SK-N-MC (cell line): ENCODE measurements around the gene POPDC3.

Source experiments
- EZH2 ChIP-seq: fragments of 200-600 bp; sonication (generic); IDR thresholded peaks from one replicate; pipeline ENCODE4 v1.6.1; 2017; ENCODE audit warnings: antibody characterized with exemption
- POLR2AphosphoS5 ChIP-seq: IDR thresholded peaks from 2 replicates; pipeline ENCODE4 v1.6.1; 2012; ENCODE audit warnings: mild to moderate bottlenecking, low read depth, low read length, borderline replicate concordance

DNA sequence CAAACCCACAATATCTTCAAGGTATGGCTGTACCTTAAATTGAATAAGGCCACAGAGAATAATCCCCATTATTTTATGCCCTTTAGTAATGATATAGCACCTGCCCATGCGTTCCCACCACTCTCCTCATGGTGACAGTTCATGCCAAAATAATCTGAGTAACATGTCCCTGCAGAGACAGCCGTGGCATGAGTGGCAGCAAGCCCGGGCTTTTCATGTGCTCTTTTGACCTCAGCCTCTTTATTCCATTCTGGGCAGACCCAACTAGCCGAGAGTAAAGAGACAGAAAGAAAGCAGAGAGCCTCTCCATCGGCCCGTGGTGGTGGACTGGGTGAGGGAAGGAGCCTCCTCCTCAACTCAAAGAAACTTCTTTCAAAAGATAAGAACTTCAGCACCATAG, 19.9 kb upstream of the POPDC3 start:
- TF ChIP-seq POLR2AphosphoS5 (no peak), EZH2 (no peak)
